H1 (cell line): ENCODE results near the gene PLCH2. TPM values are rescaled to one million over a fixed set of nuclear protein-coding genes. Genes with fewer than 3 reads are reported as not detected.

ENCODE experiments used
- CTCF ChIA-PET: fragments of 300-600 bp; sonication (Branson Sonifier 250); formaldehyde crosslinking; loops from one replicate; lab custom pipeline; 2021; ENCODE audit not compliant: partially characterized antibody; lab: Charles Lee
- POLR2A ChIA-PET: fragments of 300-600 bp; sonication (Branson Sonifier 250); formaldehyde crosslinking; loops from one replicate; lab custom pipeline; 2021; ENCODE audit warnings: inconsistent platforms; ENCODE audit not compliant: partially characterized antibody; lab: Charles Lee
- DNase-seq, 2 experiments: peaks; one replicate each; pipeline versions ENCODE4 v3.0.0 to v3.0.0-alpha.2; 2010 to 2022; ENCODE audit warnings: low spot score in 2 of 2, low read depth in 1 of 2, mixed read lengths in 1 of 2
- FAIRE-seq: peaks from 2 replicates; lab custom pipeline; 2011; peaks lifted over from hg19 to GRCh38; lab: Jason Lieb, UNC
- H2AFZ ChIP-seq: 2 replicates; pipeline ENCODE4 v1.8.1; 2012; ENCODE audit warnings: low read length, inconsistent platforms
- H2AK5ac ChIP-seq: 2 replicates; pipeline ENCODE4 v1.6.1; 2013; ENCODE audit warnings: low read depth, low read length
- H2BK120ac ChIP-seq: replicated peaks from 2 replicates; pipeline ENCODE3; 2013; ENCODE audit warnings: low read depth, low read length, inconsistent platforms
- H2BK12ac ChIP-seq: 2 replicates; pipeline ENCODE4 v1.6.1; 2013; ENCODE audit warnings: low read depth, low read length
- H2BK15ac ChIP-seq: 2 replicates; pipeline ENCODE4 v1.6.1; 2013; ENCODE audit warnings: low read length
- H2BK20ac ChIP-seq: 2 replicates; pipeline ENCODE4 v1.6.1; 2013; ENCODE audit warnings: low read length
- H2BK5ac ChIP-seq: 2 replicates; pipeline ENCODE4 v1.6.1; 2013; ENCODE audit warnings: low read depth, low read length
- H3K14ac ChIP-seq: 2 replicates; pipeline ENCODE4 v1.6.1; 2013; ENCODE audit warnings: inconsistent platforms; ENCODE audit not compliant: insufficient read length
- H3K18ac ChIP-seq: 2 replicates; pipeline ENCODE4 v1.6.1; 2013; ENCODE audit warnings: low read length; ENCODE audit errors: extremely low read depth
- H3K23ac ChIP-seq: 2 replicates; pipeline ENCODE4 v1.6.1; 2013; ENCODE audit warnings: inconsistent platforms; ENCODE audit not compliant: insufficient read length
- H3K23me2 ChIP-seq: 2 replicates; pipeline ENCODE4 v1.6.1; 2013; ENCODE audit warnings: low read depth, low read length
- H3K27ac ChIP-seq: 2 replicates; pipeline ENCODE4 v1.6.1; 2011; ENCODE audit warnings: low read depth, low read length, inconsistent platforms
- H3K27me3 ChIP-seq, 4 experiments: replicated peaks in 1 of 4; 1 replicate in 1 of 4; 2 replicates in 3 of 4; pipeline versions ENCODE4 v1.6.1 to v1.8.1; 2011 to 2013; ENCODE audit warnings: low read length in 3 of 4, mild to moderate bottlenecking in 3 of 4, inconsistent platforms in 2 of 4, mixed read lengths in 2 of 4, moderate library complexity in 1 of 4; ENCODE audit not compliant: control insufficient read depth in 3 of 4, insufficient read depth in 3 of 4; ENCODE audit errors: extremely low read depth in 1 of 4
- H3K36me3 ChIP-seq, 4 experiments: 2 replicates each; pipeline versions ENCODE4 v1.6.1 to v1.8.1; 2011 to 2013; ENCODE audit warnings: mild to moderate bottlenecking in 4 of 4, low read length in 3 of 4, moderate library complexity in 2 of 4, control low read depth in 1 of 4, inconsistent platforms in 1 of 4; ENCODE audit not compliant: insufficient read depth in 4 of 4, control insufficient read depth in 2 of 4
- H3K4ac ChIP-seq: replicated peaks from 2 replicates; pipeline ENCODE3; 2013; ENCODE audit warnings: low read length, low read depth, mixed read lengths, inconsistent platforms; ENCODE audit not compliant: insufficient read length
- H3K4me1 ChIP-seq, 4 experiments: replicated peaks in 1 of 4; 1 replicate in 1 of 4; 2 replicates in 3 of 4; pipeline versions ENCODE4 v1.6.1 to v1.8.1; 2011 to 2013; ENCODE audit warnings: low read length in 3 of 4, inconsistent platforms in 2 of 4, mixed read lengths in 1 of 4; ENCODE audit not compliant: insufficient read depth in 4 of 4, control insufficient read depth in 3 of 4
- H3K4me2 ChIP-seq, 2 experiments: 2 replicates each; pipeline versions ENCODE4 v1.6.1 to v1.8.1; 2011 to 2013; ENCODE audit warnings: low read depth in 2 of 2, low read length in 2 of 2, control low read depth in 1 of 2, inconsistent platforms in 1 of 2, mild to moderate bottlenecking in 1 of 2; ENCODE audit not compliant: insufficient read depth in 1 of 2
- H3K4me3 ChIP-seq, 4 experiments: fragments of 200-600, 300-600 bp in 1 of 4; sonication (generic), shearing (Covaris generic), sonication (Bioruptor Twin) in 1 of 4; 2 replicates each; pipeline versions ENCODE4 v1.5.1 to v1.8.1; 2011 to 2016; ENCODE audit warnings: low read length in 4 of 4, low read depth in 3 of 4, control low read depth in 2 of 4, inconsistent platforms in 2 of 4, mild to moderate bottlenecking in 2 of 4, mixed read lengths in 1 of 4, moderate library complexity in 1 of 4; ENCODE audit not compliant: insufficient read depth in 2 of 4; ENCODE audit errors: extremely low read depth in 1 of 4
- H3K56ac ChIP-seq: replicated peaks from 2 replicates; pipeline ENCODE3; 2013; ENCODE audit warnings: low read depth, mild to moderate bottlenecking, mixed read lengths, low read length, inconsistent platforms; ENCODE audit not compliant: insufficient read length
- H3K79me1 ChIP-seq: 2 replicates; pipeline ENCODE4 v1.6.1; 2013; ENCODE audit warnings: low read depth, low read length, control low read depth
- H3K79me2 ChIP-seq, 2 experiments: 2 replicates each; pipeline versions ENCODE4 v1.6.1 to v1.8.1; 2012 to 2013; ENCODE audit warnings: low read length in 2 of 2, mild to moderate bottlenecking in 2 of 2, inconsistent platforms in 1 of 2; ENCODE audit not compliant: insufficient read depth in 2 of 2, control insufficient read depth in 1 of 2
- H3K9ac ChIP-seq, 4 experiments: replicated peaks in 1 of 4; 1 replicate in 1 of 4; 2 replicates in 3 of 4; pipeline versions ENCODE4 v1.6.1 to v1.8.1; 2011 to 2013; ENCODE audit warnings: low read depth in 3 of 4, low read length in 3 of 4, control low read depth in 2 of 4, mild to moderate bottlenecking in 2 of 4, moderate library complexity in 2 of 4, inconsistent platforms in 1 of 4; ENCODE audit errors: extremely low read depth in 1 of 4
- H3K9me3 ChIP-seq, 2 experiments: 2 replicates each; pipeline versions ENCODE4 v1.6.1 to v1.8.1; 2012 to 2013; ENCODE audit warnings: mild to moderate bottlenecking in 2 of 2, moderate library complexity in 2 of 2, control low read depth in 1 of 2, inconsistent platforms in 1 of 2, low read depth in 1 of 2, low read length in 1 of 2, mixed read lengths in 1 of 2; ENCODE audit not compliant: insufficient read depth in 2 of 2
- H4K20me1 ChIP-seq, 2 experiments: replicated peaks in 1 of 2; 2 replicates each; pipeline versions ENCODE3 to v1.8.1; 2011 to 2013; ENCODE audit warnings: inconsistent platforms in 2 of 2, low read length in 2 of 2, mild to moderate bottlenecking in 1 of 2; ENCODE audit not compliant: insufficient read depth in 2 of 2, control insufficient read depth in 1 of 2
- H4K5ac ChIP-seq: 2 replicates; pipeline ENCODE4 v1.6.1; 2013; ENCODE audit warnings: low read length, low read depth, mixed read lengths, inconsistent platforms; ENCODE audit not compliant: insufficient read length
- H4K8ac ChIP-seq: 2 replicates; pipeline ENCODE4 v1.8.0; 2013; ENCODE audit warnings: mild to moderate bottlenecking, moderate library complexity, low read length, inconsistent platforms; ENCODE audit not compliant: insufficient read depth; ENCODE audit errors: extremely low read depth
- H4K91ac ChIP-seq: replicated peaks from 2 replicates; pipeline ENCODE3; 2013; ENCODE audit warnings: low read length, mixed read lengths, inconsistent platforms; ENCODE audit not compliant: insufficient read length
- CTCF ChIP-seq, 3 experiments: IDR thresholded peaks; 1 replicate in 2 of 3; 2 replicates in 1 of 3; pipeline versions ENCODE4 v1.5.1 to v1.6.1; 2011; ENCODE audit warnings: low read length in 3 of 3, mild to moderate bottlenecking in 3 of 3, inconsistent platforms in 2 of 3, low read depth in 1 of 3, moderate library complexity in 1 of 3; ENCODE audit not compliant: insufficient read depth in 1 of 3; ENCODE audit errors: control extremely low read depth in 1 of 3
- RNF2 ChIP-seq: fragments of 200-900, 300-1000 bp; sonication (generic); IDR thresholded peaks from 2 replicates; pipeline ENCODE4 v1.7.1; 2016; ENCODE audit warnings: borderline replicate concordance, low read depth, mild to moderate bottlenecking, antibody characterized with exemption, low read length; ENCODE audit not compliant: poor library complexity, severe bottlenecking; ENCODE audit errors: missing control alignments
- WGBS, 2 experiments: shearing (Covaris generic) in 1 of 2; methylation state at CpG; one replicate each; pipeline versions ENCODE4 v1.1.6 to v1.1.7; 2013 to 2015; ENCODE audit warnings: low lambda C conversion rate in 2 of 2, mixed read lengths in 2 of 2, inconsistent platforms in 1 of 2, low coverage in 1 of 2, missing lambda C conversion rate in 1 of 2; ENCODE audit not compliant: insufficient replicate concordance in 2 of 2, insufficient coverage in 1 of 2, insufficient read length in 1 of 2; ENCODE audit errors: extremely low coverage in 1 of 2, missing lambda C conversion rate in 1 of 2; 5-methylcytosine and 5-hydroxymethylcytosine counted together
- polyA plus RNA-seq, 7 experiments: library from polyadenylated mRNA; depleted of rRNA in 3 of 7; stranded (reverse) in 5 of 7; unstranded in 2 of 7; fragments of >200 nt in 5 of 7; fragments of 200-250 nt in 2 of 7; gene quantifications; 1 replicate in 5 of 7; 2 replicates in 1 of 7; 4 replicates in 1 of 7; pipeline versions ENCODE4 v1.2.1 to v1.2.3, GENCODE V29; 2011 to 2013; ENCODE audit warnings: missing spikeins in 2 of 7, mixed read lengths in 2 of 7
- total RNA-seq: library from RNA; stranded (reverse); fragmentation: NEBNext Ultra II Directional; extraction: Animal tissue kit (Norgen Biotek cat#: 25700); gene quantifications from 2 replicates; pipeline ENCODE4 v1.2.1, GENCODE V29; 2021

Gene PLCH2
- total and polyA plus RNA-seq, 2 of the 8 experiments (the other 6 are each of a cell fraction or from before 2014, with no cell fraction given): 0.14 to 0.19 TPM

GRCh38 chr1:2503554-2504224 is 27.6 kb downstream of the PLCH2 start:
- no peaks in the 10 kb centered on the region for H3K79me2 ChIP-seq
- H2AK5ac ChIP-seq: no peak overlapping the region
- H3K27ac ChIP-seq: no peak overlapping the region
- no peaks in the 10 kb centered on the region; a peak in 1 of 7 replicates for H3K4me1 ChIP-seq
- POLR2A ChIA-PET: interaction anchor here (0.6 to 1.7 kb wide), 7 partner anchors 12 to 81 kb away, joined by 3 to 5 read pairs (median 3); no protein-coding TSS in a partner anchor
- no peak overlapping the region for H2AFZ ChIP-seq
- FAIRE-seq (no peak), DNase-seq (no peak)
- no peak overlapping the region for H3K56ac ChIP-seq
- no peak overlapping the region for H3K4me2 ChIP-seq
- no peak overlapping the region for H3K23ac ChIP-seq
- H2BK20ac ChIP-seq: no peak overlapping the region
- H4K91ac ChIP-seq: no peak overlapping the region
- H4K5ac ChIP-seq: no peak overlapping the region
- no peak overlapping the region for H2BK15ac ChIP-seq
- H4K8ac ChIP-seq: no peak overlapping the region; the same call in 1 of the 2 replicates
- no peak overlapping the region for H2BK120ac ChIP-seq
- TF ChIP-seq CTCF (IDR thresholded peaks at IDR 0.05; ENCODE audit: control extremely low read depth in 1 of 3, insufficient read depth in 1 of 3, low read depth in 1 of 3, low read length in 3 of 3) (peak in 1 of 3 experiments; percentile 16; a peak in 1 of 4 replicates), RNF2 (no peak)
- no peak overlapping the region for H3K9ac ChIP-seq
- no peak overlapping the region for H2BK5ac ChIP-seq
- no peak overlapping the region for H3K4ac ChIP-seq
- H2BK12ac ChIP-seq: no peak overlapping the region
- peaks cover 0 to 10% (median 3%) of the 10 kb centered on the region in 4 experiments; a peak in 3 of 8 replicates for H3K36me3 ChIP-seq
- H3K14ac ChIP-seq: no peak overlapping the region
- CTCF ChIA-PET: interaction anchor here (0.6 to 1.6 kb wide), 5 partner anchors 12 to 962 kb away, joined by 3 to 4 read pairs (median 3); no protein-coding TSS in a partner anchor
- H3K23me2 ChIP-seq: no peaks in the 10 kb centered on the region
- H3K79me1 ChIP-seq: no peaks in the 10 kb centered on the region
- H3K9me3 ChIP-seq: no peaks in the 10 kb centered on the region
- 90% methylated on average over 26 of the region's 42 CpGs; no CpG with 5 or more reads in 1 of the 2 experiments for WGBS, 2 experiments
- peaks cover 6 to 19% of the 10 kb centered on the region in 2 experiments for H4K20me1 ChIP-seq
- H3K18ac ChIP-seq: no peak overlapping the region
- no peaks in the 10 kb centered on the region; a peak in 3 of 7 replicates for H3K27me3 ChIP-seq
- no peak overlapping the region for H3K4me3 ChIP-seq
